HG02938 (cell line): ENCODE measurements around the gene ICOS.
"Not testable (repeated sequence)": the region's sequence is repeated elsewhere in the genome, so short reads cannot be mapped to it uniquely, and the experiment has no call there.

Experiments used
- ATAC-seq: cut with Tn5 transposase; IDR thresholded peaks from one replicate; pipeline ENCODE4 v1.9.1; 2021; ENCODE audit warnings: mild to moderate bottlenecking, moderate library complexity; ENCODE audit not compliant: unreplicated experiment

Gene ICOS

DNA sequence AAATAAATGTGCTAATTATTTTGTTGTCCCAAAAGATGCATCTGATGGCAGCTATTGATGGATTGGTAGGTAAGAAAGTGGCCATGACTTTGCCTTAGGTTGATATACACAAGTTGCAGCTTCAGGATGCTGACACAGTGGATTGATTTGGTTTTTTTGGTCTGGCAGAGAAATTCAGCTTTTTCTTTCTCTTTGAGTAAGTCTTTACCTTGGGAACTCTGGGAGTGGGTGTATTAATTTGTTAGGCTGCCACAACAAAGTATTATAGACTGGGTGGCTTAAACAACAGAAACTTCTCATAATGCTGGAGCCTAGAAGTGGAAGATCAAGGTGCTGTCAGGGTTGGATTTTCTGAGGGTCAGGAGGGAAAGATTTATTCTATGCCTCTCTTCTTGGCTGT is 19.8 kb upstream of the ICOS start:
- no peak for ATAC-seq

- ATAC-seq, result no peak
These were observed 18.3 kb upstream of the ICOS start for GRCh38 chr2:203918264-203918663.

GRCh38 chr2:203918839-203919238 is 17.7 kb upstream of the ICOS start:
- ATAC-seq, result no peak

DNA sequence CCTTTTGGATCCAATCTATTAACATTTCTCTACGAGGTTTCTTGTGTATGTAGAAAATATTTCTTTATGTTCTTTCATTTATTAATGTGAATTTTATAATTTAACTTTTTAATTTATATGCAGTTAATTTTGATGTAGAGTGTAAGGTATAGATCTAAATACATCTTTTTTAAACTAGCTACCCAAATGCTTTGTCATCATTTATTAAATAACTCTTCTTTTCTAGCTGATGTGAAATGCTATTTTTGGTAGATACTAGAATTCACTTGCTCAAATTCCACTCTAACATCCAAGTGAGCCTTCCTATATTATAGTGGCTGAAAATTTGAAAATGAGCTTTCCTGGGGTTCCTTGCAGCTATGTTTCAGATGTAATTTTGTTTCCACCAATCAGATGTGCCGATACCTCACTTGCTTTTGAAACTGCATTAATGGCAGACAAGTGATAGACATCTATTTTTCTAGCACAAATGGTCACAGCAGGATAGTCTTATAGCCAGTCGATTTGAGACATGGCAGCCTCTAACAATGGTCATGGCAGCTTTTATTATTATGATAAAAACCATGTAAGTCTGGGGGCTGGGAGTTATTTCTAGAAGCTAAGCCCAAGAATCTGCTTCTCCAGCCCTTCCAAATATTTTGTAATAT is 10.9 kb upstream of the ICOS start:
- no peak for ATAC-seq

GRCh38 chr2:203928849-203929248 is 7.7 kb upstream of the ICOS start:
- ATAC-seq, result no peak

DNA sequence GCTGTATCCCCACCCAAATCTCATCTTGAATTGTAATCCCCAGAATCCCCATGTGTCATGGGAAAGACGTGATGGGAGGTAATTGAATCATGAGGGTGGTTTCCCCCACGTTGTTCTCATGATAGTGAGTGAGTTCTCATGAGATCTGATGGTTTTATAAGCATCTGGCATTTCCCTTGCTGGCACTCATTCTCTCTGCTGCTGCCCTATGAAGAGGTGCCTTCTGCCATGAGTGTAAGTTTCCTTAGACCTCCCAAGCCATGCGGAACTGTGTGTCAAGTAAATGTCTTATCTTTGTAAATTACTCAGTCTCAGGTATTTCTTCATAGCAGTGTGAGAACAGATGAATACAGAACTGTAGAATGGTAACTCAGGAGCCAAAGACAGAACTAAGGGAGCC is 5.3 kb upstream of the ICOS start:
- not testable (repeated sequence) for ATAC-seq

- ATAC-seq, result no peak
These were observed 2.5 kb upstream of the ICOS start for GRCh38 chr2:203934041-203934492.

DNA sequence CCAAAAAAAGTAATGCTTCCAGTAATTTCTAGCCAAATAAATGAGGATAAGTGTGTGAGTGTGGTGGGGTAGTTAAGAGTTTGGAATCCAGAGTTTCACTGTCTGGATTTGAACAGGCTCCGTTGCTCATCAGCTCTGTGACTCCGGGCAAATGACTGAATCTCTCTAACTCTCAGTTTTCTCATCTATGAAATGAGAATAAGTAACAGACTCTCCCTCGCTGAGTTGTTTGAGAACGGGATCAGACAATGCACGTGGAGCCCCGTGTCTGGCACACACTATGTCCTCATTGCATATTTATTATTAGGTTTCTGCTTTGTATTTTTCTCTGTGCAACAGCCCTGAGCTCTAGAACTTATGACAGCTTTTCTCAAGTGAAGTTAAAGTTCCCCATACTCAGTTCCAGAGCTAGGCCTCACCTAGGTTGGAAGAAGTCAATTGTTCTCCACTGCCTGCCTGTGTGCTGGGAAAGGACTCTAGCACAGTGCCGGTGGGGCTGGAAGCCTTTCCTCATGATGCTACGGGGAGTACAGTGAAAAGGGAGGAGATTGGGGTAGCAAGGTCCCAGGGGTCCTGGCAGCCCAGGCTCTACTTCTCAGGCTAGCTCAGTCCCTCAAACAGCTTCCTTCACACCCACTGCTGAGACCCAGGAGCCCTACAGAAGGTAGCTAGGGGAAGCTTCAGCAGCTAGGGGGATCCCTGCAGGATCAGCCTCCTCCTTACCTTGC is 1.7 kb upstream of the ICOS start:
- ATAC-seq, result no peak

DNA sequence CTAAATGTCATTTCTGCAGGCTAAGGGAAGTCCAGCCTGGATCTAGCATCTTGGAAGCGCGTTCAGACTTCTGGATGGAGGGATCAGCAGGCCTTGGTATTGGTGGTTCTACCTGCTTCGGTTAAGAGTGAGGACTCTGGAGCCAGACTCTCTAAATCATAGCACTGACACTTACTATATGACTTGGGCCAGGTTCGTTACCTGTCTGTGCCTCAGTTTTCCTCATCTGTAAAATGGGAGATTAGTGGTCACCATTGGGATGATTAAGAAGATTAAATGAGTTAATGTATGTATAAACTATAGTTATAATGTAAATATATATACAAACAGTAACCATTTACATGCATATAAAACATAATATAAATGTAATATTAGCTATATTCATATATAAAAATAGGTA is 995 bp upstream of the ICOS start:
- ATAC-seq, result no peak

DNA sequence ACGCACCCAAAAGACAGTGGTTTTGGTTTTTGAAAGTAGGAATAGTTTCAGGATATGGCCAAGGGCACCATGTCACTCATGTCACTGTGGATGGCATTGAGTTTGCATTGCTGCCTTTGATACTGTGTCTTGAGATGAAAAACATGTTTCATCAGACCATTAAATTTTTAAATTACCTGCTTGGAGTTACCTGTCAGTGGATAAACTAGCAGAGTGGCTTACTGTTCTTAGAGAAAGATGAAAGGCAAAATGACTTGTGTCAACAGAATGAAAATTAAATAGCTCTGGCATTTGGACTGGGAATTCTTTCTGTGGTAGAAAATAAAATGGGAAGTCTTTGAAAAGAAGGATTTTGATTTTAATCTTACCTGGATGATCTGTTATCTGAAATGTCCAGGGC is 386 bp downstream of the ICOS start:
- no peak for ATAC-seq

DNA sequence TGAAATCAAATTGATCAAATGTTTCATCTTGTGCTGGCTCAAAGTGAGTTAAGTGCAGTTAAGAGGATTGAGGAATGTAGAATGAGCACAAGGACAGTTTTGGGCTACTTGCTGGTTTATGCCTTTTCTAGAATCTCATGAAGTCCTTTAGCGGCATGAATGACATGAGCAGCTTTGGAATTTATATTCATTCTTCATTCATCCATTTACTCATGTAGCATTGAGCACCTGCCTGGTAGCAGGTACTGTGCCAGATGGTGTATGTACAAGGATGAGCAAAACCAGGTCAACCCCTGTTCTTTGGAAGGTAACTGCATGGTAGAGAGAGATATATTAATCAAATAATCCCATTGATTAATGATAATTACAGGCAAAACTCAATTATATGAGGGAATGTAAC is 1.2 kb downstream of the ICOS start:
- ATAC-seq, result no peak

DNA sequence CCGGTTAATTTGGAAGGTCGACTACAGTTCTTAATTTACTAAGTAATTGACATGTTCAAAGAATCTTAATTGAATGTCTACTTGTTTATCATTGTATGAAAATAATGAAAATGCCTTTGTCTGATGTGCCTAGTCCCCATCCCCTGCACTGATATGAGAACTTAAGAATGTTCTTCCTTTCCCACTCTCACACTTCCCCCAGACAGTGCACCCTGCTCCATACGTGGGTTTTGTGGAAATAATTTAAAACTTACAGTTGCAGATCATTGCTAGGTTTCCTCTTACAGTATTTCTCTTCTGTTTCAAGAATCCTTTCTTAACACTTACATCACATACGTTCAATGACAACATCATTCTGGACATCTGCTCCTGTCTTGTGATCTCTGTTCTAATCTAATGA is 3.5 kb downstream of the ICOS start:
- no peak for ATAC-seq

DNA sequence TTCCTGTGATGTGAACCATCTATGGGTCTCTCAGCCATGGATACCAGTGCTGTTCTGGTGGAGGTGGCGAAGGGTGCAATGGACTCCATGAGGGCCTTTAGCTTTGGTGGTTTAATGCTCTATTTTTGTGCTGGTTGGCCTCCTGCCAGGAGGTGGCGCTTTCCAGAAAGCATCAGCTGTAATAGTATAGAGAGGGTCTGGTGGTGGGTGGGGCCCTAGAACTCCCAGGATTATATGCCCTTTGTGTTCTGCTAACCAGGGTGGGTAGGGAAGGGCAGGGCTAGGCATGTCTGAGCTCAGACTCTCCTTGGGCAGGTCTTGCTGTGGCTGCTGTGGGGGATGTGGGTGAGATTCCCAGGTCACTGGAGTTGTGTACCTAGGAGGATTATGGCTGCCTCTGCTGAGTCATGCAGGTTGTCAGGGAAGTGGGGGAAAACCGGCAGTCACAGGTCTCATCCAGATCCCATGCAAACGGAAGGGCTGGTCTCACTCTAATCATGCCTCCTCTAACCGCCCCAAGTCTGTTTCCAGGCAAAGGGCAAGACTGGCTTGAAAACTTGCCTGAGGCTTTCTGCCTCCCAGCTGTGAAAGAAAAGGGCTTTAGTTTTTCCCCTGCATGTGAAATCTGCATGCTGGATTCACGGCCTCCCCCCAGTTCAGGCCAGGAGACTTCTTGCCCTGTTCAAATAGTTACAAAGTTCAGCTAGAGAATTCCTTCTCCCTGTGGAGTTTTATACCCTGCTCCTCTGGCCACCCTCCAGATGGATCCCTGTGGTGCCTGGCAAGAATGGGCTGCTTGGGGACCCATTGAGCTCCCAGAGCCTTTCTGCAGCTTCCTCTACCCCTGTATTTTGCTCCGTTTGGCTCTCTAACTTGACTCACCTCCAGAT is 7.2 kb downstream of the ICOS start:
- not testable (repeated sequence) for ATAC-seq

DNA sequence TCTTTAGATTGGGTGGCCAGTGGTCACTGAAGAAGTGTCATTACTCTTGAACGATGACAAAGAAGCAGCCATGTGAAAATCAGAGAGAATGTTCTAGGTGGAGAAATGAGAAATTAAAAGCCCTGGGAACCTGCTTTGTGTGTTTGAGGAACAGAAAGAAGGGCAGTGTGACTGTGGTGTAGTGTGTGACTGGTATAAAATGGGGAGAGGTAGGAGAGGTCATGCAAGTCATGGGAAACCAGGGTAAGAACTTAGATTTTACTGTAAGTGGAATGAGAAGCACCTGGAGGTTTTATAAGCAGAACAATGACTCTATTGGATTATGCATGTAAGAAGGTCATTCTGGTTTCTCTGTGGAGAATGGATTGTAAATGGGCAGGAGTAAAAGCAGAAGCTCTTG is 12.2 kb downstream of the ICOS start:
- peak; percentile 45 for ATAC-seq

DNA sequence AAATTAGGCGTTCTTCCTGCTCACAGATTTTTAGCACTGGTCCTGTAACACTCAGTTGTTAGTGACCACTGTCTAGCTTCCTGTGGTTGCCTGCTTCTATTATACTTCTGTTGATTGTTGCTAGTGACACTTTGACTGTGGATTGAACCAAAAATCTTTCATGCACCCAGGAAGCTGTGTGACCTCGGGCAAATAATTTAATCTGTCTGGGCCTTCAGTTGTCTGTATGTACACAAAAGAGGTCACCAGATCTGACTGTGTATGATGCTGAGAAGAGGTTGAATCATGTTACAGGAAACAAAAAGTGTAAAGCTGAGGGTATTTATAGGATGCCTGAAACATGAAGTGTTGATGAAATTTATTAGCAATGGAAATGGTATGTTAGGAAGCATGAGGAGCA is 12.7 kb downstream of the ICOS start:
- peak; percentile 38 for ATAC-seq

- peak; percentile 45 for ATAC-seq
These were observed 14.9 kb downstream of the ICOS start for GRCh38 chr2:203951366-203951902.

GRCh38 chr2:203959265-203959664 is 22.7 kb downstream of the ICOS start:
- ATAC-seq, result no peak

- no peak for ATAC-seq
These were observed 23.1 kb downstream of the ICOS start for GRCh38 chr2:203959672-203960071.

DNA sequence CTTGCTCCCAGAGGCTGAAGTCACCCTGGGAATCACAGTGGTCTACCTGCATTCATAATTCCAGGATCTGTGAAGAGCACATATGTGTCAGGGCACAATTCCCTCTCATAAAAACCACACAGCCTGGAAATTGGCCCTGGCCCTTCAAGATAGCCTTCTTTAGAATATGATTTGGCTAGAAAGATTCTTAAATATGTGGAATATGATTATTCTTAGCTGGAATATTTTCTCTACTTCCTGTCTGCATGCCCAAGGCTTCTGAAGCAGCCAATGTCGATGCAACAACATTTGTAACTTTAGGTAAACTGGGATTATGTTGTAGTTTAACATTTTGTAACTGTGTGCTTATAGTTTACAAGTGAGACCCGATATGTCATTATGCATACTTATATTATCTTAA is 24.2 kb downstream of the ICOS start:
- no peak for ATAC-seq

DNA sequence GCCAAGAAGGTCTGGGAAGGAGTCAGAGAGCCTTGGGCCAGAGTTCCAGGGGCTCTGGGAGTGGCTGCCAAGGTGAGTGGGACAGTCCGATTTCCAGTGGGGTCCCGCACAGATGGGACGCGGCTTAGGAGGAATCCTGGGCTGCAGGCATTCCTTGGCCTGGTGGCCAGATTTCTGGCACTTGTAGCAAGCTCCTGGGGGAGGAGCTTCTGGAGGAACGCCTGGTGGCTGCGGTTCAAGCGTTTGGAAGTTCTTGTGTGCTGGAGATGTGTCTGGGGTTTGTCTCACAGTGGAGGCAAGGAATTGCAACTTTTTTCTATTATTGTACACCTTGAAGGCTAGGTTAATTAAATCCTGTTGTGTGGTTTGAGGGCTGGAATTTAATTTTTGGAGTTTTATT is 28.6 kb downstream of the ICOS start:
- not testable (repeated sequence) for ATAC-seq

GRCh38 chr2:203971251-203971650 is 34.7 kb downstream of the ICOS start:
- no peak for ATAC-seq
